Measurements from ENCODE around the gene PNMA8C.
"Not testable (repeated sequence)": the region's sequence is repeated elsewhere in the genome, so short reads cannot be mapped to it uniquely, and the experiment has no call there.

The PNMA8C gene

GRCh38 chr19:46422344-46422743, 6.4 kb downstream of the PNMA8C start:
- H3K4me3 ChIP-seq (ENCODE audit: low read length) = no peak overlapping the region

GRCh38 chr19:46420056-46420455, 8.7 kb downstream of the PNMA8C start:
- Histone ChIP-seq H3K4me1 (ENCODE audit: insufficient read depth, low read length) (no peaks in the 10 kb centered on the region; the same call in 1 of the 2 replicates), H3K36me3 (ENCODE audit: insufficient read depth, low read depth, low read length) (no peaks in the 10 kb centered on the region), H3K9ac (ENCODE audit: low read depth, low read length) (no peak overlapping the region), H3K9me3 (ENCODE audit: insufficient read depth, low read depth, low read length) (no peaks in the 10 kb centered on the region), H3K27me3 (ENCODE audit: insufficient read depth, low read length) (peaks cover 5% of the 10 kb centered on the region; the same call in 1 of the 2 replicates), H3K27ac (ENCODE audit: low read length) (no peak overlapping the region), H3K4me3 (ENCODE audit: low read length) (no peak overlapping the region)

More at GRCh38 chr19:46422344-46422743, 6.4 kb downstream of the PNMA8C start:
- Histone ChIP-seq H3K9me3 (ENCODE audit: insufficient read depth, low read depth, low read length) (no peaks in the 10 kb centered on the region), H3K27me3 (ENCODE audit: insufficient read depth, low read length) (peaks cover 12% of the 10 kb centered on the region), H3K27ac (ENCODE audit: low read length) (no peak overlapping the region), H3K4me1 (ENCODE audit: insufficient read depth, low read length) (0 out of 2 replicates have a peak, but pooled peaks cover 3% of the 10 kb centered on the region), H3K36me3 (ENCODE audit: insufficient read depth, low read depth, low read length) (no peaks in the 10 kb centered on the region), H3K9ac (ENCODE audit: low read depth, low read length) (no peak overlapping the region)

GRCh38 chr19:46415804-46416709, 12.7 kb downstream of the PNMA8C start:
- not testable (repeated sequence) for H3K27ac ChIP-seq (ENCODE audit: low read length); H3K4me1 ChIP-seq (ENCODE audit: insufficient read depth, low read length); H3K9me3 ChIP-seq (ENCODE audit: insufficient read depth, low read depth, low read length); H3K36me3 ChIP-seq (ENCODE audit: insufficient read depth, low read depth, low read length)
- H3K9ac ChIP-seq (ENCODE audit: low read depth, low read length) = peak overlapping the region; percentile 75; the same call in 1 of the 2 replicates
- peak overlapping the region; percentile 63 for H3K4me3 ChIP-seq (ENCODE audit: low read length)
- H3K27me3 ChIP-seq (ENCODE audit: insufficient read depth, low read length) = peaks cover 31% of the 10 kb centered on the region

GRCh38 chr19:46414899-46415298, 13.8 kb downstream of the PNMA8C start:
- not testable (repeated sequence) for H3K4me1 ChIP-seq (ENCODE audit: insufficient read depth, low read length); H3K4me3 ChIP-seq (ENCODE audit: low read length); H3K9me3 ChIP-seq (ENCODE audit: insufficient read depth, low read depth, low read length); H3K27ac ChIP-seq (ENCODE audit: low read length); H3K9ac ChIP-seq (ENCODE audit: low read depth, low read length); H3K36me3 ChIP-seq (ENCODE audit: insufficient read depth, low read depth, low read length)
- H3K27me3 ChIP-seq (ENCODE audit: insufficient read depth, low read length) = peaks cover 31% of the 10 kb centered on the region

GRCh38 chr19:46413262-46414031, 15.3 kb downstream of the PNMA8C start, which contains the start of gene CCDC8:
Gene CCDC8, minus strand, starts transcription at chr19:46413564. Its CDS starts 754 bp downstream, at chr19:46412810.
- Histone ChIP-seq H3K4me3 (ENCODE audit: low read length) (peak within 1 kb of the TSS; percentile 94), H3K9ac (ENCODE audit: low read depth, low read length) (peak within 1 kb of the TSS; percentile 94; the same call in 1 of the 2 replicates), H3K9me3 (ENCODE audit: insufficient read depth, low read depth, low read length) (no peaks in the 10 kb centered on the region), H3K27me3 (ENCODE audit: insufficient read depth, low read length) (peaks cover 35% of the 10 kb centered on the region), H3K27ac (ENCODE audit: low read length) (no peak within 1 kb of the TSS), H3K4me1 (ENCODE audit: insufficient read depth, low read length) (no peaks in the 10 kb centered on the region; the same call in 1 of the 2 replicates), H3K36me3 (ENCODE audit: insufficient read depth, low read depth, low read length) (no peaks in the 10 kb centered on the region)

- Histone ChIP-seq H3K9me3 (ENCODE audit: insufficient read depth, low read depth, low read length) (no peaks in the 10 kb centered on the region), H3K4me1 (ENCODE audit: insufficient read depth, low read length) (peaks cover 3% of the 10 kb centered on the region), H3K27ac (ENCODE audit: low read length) (no peak overlapping the region), H3K9ac (ENCODE audit: low read depth, low read length) (peak overlapping the region; percentile 94; the same call in 1 of the 2 replicates), H3K36me3 (ENCODE audit: insufficient read depth, low read depth, low read length) (no peaks in the 10 kb centered on the region), H3K27me3 (ENCODE audit: insufficient read depth, low read length) (peaks cover 42% of the 10 kb centered on the region), H3K4me3 (ENCODE audit: low read length) (peak overlapping the region; percentile 94)
These were observed 16.0 kb downstream of the PNMA8C start for GRCh38 chr19:46412650-46413261.

GRCh38 chr19:46411925-46412649, 16.6 kb downstream of the PNMA8C start:
- Histone ChIP-seq H3K36me3 (ENCODE audit: insufficient read depth, low read depth, low read length) (no peaks in the 10 kb centered on the region), H3K9me3 (ENCODE audit: insufficient read depth, low read depth, low read length) (no peaks in the 10 kb centered on the region), H3K27me3 (ENCODE audit: insufficient read depth, low read length) (peaks cover 49% of the 10 kb centered on the region), H3K27ac (ENCODE audit: low read length) (no peak overlapping the region), H3K4me3 (ENCODE audit: low read length) (peak overlapping the region; percentile 94), H3K9ac (ENCODE audit: low read depth, low read length) (peak overlapping the region; percentile 94; the same call in 1 of the 2 replicates), H3K4me1 (ENCODE audit: insufficient read depth, low read length) (peaks cover 3% of the 10 kb centered on the region)

GRCh38 chr19:46411088-46411924, 17.4 kb downstream of the PNMA8C start:
- Histone ChIP-seq H3K9me3 (ENCODE audit: insufficient read depth, low read depth, low read length) (no peaks in the 10 kb centered on the region), H3K27me3 (ENCODE audit: insufficient read depth, low read length) (peaks cover 57% of the 10 kb centered on the region), H3K9ac (ENCODE audit: low read depth, low read length) (no peak overlapping the region), H3K4me3 (ENCODE audit: low read length) (peak overlapping the region; percentile 94), H3K36me3 (ENCODE audit: insufficient read depth, low read depth, low read length) (no peaks in the 10 kb centered on the region), H3K4me1 (ENCODE audit: insufficient read depth, low read length) (peaks cover 3% of the 10 kb centered on the region), H3K27ac (ENCODE audit: low read length) (no peak overlapping the region)

- no peak overlapping the region for H3K27ac ChIP-seq (ENCODE audit: low read length)
- H3K27me3 ChIP-seq (ENCODE audit: insufficient read depth, low read length) = peaks cover 64% of the 10 kb centered on the region
These were observed 18.3 kb downstream of the PNMA8C start for GRCh38 chr19:46410205-46411087.

GRCh38 chr19:46409191-46409590, 19.5 kb downstream of the PNMA8C start:
- Histone ChIP-seq H3K27me3 (ENCODE audit: insufficient read depth, low read length) (peaks cover 66% of the 10 kb centered on the region), H3K36me3 (ENCODE audit: insufficient read depth, low read depth, low read length) (no peaks in the 10 kb centered on the region), H3K27ac (ENCODE audit: low read length) (no peak overlapping the region), H3K9me3 (ENCODE audit: insufficient read depth, low read depth, low read length) (no peaks in the 10 kb centered on the region), H3K4me3 (ENCODE audit: low read length) (no peak overlapping the region), H3K9ac (ENCODE audit: low read depth, low read length) (no peak overlapping the region), H3K4me1 (ENCODE audit: insufficient read depth, low read length) (peaks cover 3% of the 10 kb centered on the region)

More at GRCh38 chr19:46410205-46411087, 18.3 kb downstream of the PNMA8C start:
- no peaks in the 10 kb centered on the region for H3K9me3 ChIP-seq (ENCODE audit: insufficient read depth, low read depth, low read length)
- H3K4me1 ChIP-seq (ENCODE audit: insufficient read depth, low read length) = peaks cover 3% of the 10 kb centered on the region
- H3K9ac ChIP-seq (ENCODE audit: low read depth, low read length) = no peak overlapping the region
- H3K36me3 ChIP-seq (ENCODE audit: insufficient read depth, low read depth, low read length) = no peaks in the 10 kb centered on the region
- no peak overlapping the region for H3K4me3 ChIP-seq (ENCODE audit: low read length)

All from iPS-20b (cell line).